ENCODE results near the gene DCUN1D5.
A peak's percentile ranks its signal among the peaks of the same experiment; 100 is the strongest.

DCUN1D5 gene

GRCh38 chr11:103091801-103092524, at the start of gene DCUN1D5:
DCUN1D5 (minus strand) TSS chr11:103092160; CDS start chr11:103091872, 288 bp downstream.
- peak; percentile 96 for DNase-seq

GRCh38 chr11:103125462-103125861, 33.5 kb upstream of the DCUN1D5 start:
- no peak for DNase-seq

- no peak for DNase-seq
These were observed 22.9 kb upstream of the DCUN1D5 start for GRCh38 chr11:103114836-103115235.

GRCh38 chr11:103112364-103112763, 20.4 kb upstream of the DCUN1D5 start:
- DNase-seq, result no peak

GRCh38 chr11:103111400-103111799, 19.4 kb upstream of the DCUN1D5 start:
- DNase-seq, result no peak

- no peak for DNase-seq
These were observed 18.4 kb upstream of the DCUN1D5 start for GRCh38 chr11:103110391-103110790.

- DNase-seq, result no peak
These were observed 17.9 kb upstream of the DCUN1D5 start for GRCh38 chr11:103109818-103110388.

GRCh38 chr11:103108933-103109817, 17.2 kb upstream of the DCUN1D5 start, which contains the start of gene DYNC2H1:
DYNC2H1 (plus strand) TSS chr11:103109426; CDS start chr11:103109575, 149 bp downstream.
- peak; percentile 94 for DNase-seq

- DNase-seq, result no peak
These were observed 5.3 kb upstream of the DCUN1D5 start for GRCh38 chr11:103097279-103097678.

GRCh38 chr11:103091064-103091800, 728 bp downstream of the DCUN1D5 start:
- peak; percentile 59 for DNase-seq

GRCh38 chr11:103086461-103086860, 5.5 kb downstream of the DCUN1D5 start:
- DNase-seq, result no peak

GRCh38 chr11:103085758-103086365, 6.1 kb downstream of the DCUN1D5 start:
- no peak for DNase-seq

GRCh38 chr11:103079833-103080232, 12.1 kb downstream of the DCUN1D5 start:
- DNase-seq, result no peak

- no peak for DNase-seq
These were observed 13.2 kb downstream of the DCUN1D5 start for GRCh38 chr11:103078710-103079109.

GRCh38 chr11:103077554-103077953, 14.4 kb downstream of the DCUN1D5 start:
- no peak for DNase-seq

- DNase-seq, result no peak
These were observed 15.6 kb downstream of the DCUN1D5 start for GRCh38 chr11:103076361-103076760.

GRCh38 chr11:103071008-103071407, 21.0 kb downstream of the DCUN1D5 start:
- DNase-seq, result no peak

GRCh38 chr11:103070142-103070541, 21.8 kb downstream of the DCUN1D5 start:
- no peak for DNase-seq

GRCh38 chr11:103069367-103069766, 22.6 kb downstream of the DCUN1D5 start:
- no peak for DNase-seq

GRCh38 chr11:103067118-103067517, 24.8 kb downstream of the DCUN1D5 start:
- DNase-seq, result no peak

GRCh38 chr11:103061656-103062055, 30.3 kb downstream of the DCUN1D5 start:
- DNase-seq, result no peak

GRCh38 chr11:103055221-103055890, 36.6 kb downstream of the DCUN1D5 start:
- no peak for DNase-seq
